HEK293T (cell line): Measurements from ENCODE around the gene FUT8.

ENCODE experiments used
- CTCF ChIA-PET: fragments of 350-600 bp; formaldehyde crosslinking; extraction: SDS; loops from one replicate; lab custom pipeline; 2021; ENCODE audit warnings: antibody characterized with exemption, inconsistent platforms; lab: Yijun Ruan, JAX
- POLR2A ChIA-PET: fragments of 350-600 bp; formaldehyde crosslinking; extraction: SDS; loops from one replicate; lab custom pipeline; 2020; ENCODE audit warnings: antibody characterized with exemption, inconsistent platforms; lab: Yijun Ruan, JAX
- DNase-seq: peaks from one replicate; pipeline ENCODE4 v3.0.0; 2012; ENCODE audit warnings: mixed read lengths; ENCODE audit errors: extremely low spot score
- ARNT ChIP-seq: fragments of 450-650 bp; IDR thresholded peaks from 2 replicates; pipeline ENCODE4 v1.6.1; 2017; ENCODE audit warnings: mild to moderate bottlenecking
- BHLHE40 ChIP-seq: fragments of 450-650 bp; IDR thresholded peaks from 2 replicates; pipeline ENCODE4 v1.6.1; 2016; ENCODE audit warnings: mild to moderate bottlenecking, moderate library complexity, borderline replicate concordance
- CTBP1 ChIP-seq: fragments of 450-650 bp; IDR thresholded peaks from 2 replicates; pipeline ENCODE4 v1.6.1; 2016; ENCODE audit warnings: borderline replicate concordance
- ELF4 ChIP-seq: fragments of 450-650 bp; IDR thresholded peaks from 2 replicates; pipeline ENCODE4 v1.6.1; 2017; ENCODE audit warnings: antibody characterized with exemption
- FOXA1 ChIP-seq: fragments of 450-650 bp; IDR thresholded peaks from 2 replicates; pipeline ENCODE4 v1.6.1; 2016; ENCODE audit warnings: mild to moderate bottlenecking
- FOXK2 ChIP-seq: fragments of 450-650 bp; IDR thresholded peaks from 2 replicates; pipeline ENCODE4 v1.6.1; 2016; ENCODE audit warnings: mild to moderate bottlenecking
- FOXM1 ChIP-seq: fragments of 450-650 bp; IDR thresholded peaks from 2 replicates; pipeline ENCODE4 v1.6.1; 2017; ENCODE audit warnings: mild to moderate bottlenecking, borderline replicate concordance
- HDGF ChIP-seq: fragments of 450-650 bp; IDR thresholded peaks from 2 replicates; pipeline ENCODE4 v1.6.1; 2017; ENCODE audit warnings: antibody characterized with exemption, borderline replicate concordance
- L3MBTL2 ChIP-seq: fragments of 450-650 bp; conservative IDR thresholded peaks from 2 replicates; pipeline ENCODE4 v1.6.1; 2016; ENCODE audit warnings: mild to moderate bottlenecking
- LEF1 ChIP-seq: fragments of 450-650 bp; IDR thresholded peaks from 2 replicates; pipeline ENCODE4 v1.6.1; 2017; ENCODE audit warnings: mild to moderate bottlenecking, borderline replicate concordance
- NFRKB ChIP-seq: fragments of 450-650 bp; IDR thresholded peaks from 2 replicates; pipeline ENCODE4 v1.6.1; 2016; ENCODE audit warnings: mild to moderate bottlenecking, moderate library complexity
- SP1 ChIP-seq: fragments of 450-650 bp; IDR thresholded peaks from 2 replicates; pipeline ENCODE4 v1.6.1; 2017
- SUZ12 ChIP-seq: fragments of 450-650 bp; IDR thresholded peaks from 2 replicates; pipeline ENCODE4 v1.6.1; 2016; ENCODE audit warnings: mild to moderate bottlenecking
- TARDBP ChIP-seq: fragments of 450-650 bp; IDR thresholded peaks from 2 replicates; pipeline ENCODE4 v1.6.1; 2016
- ZNF384 ChIP-seq: fragments of 450-650 bp; IDR thresholded peaks from 2 replicates; pipeline ENCODE4 v1.6.1; 2016
- TF ChIP-seq, protein P1 (sequence below): fragments of 450-650 bp; IDR thresholded peaks from 2 replicates; pipeline ENCODE4 v1.6.1; 2016

FUT8 gene

GRCh38 chr14:65434216-65434850 is 21.8 kb downstream of the FUT8 start:
- ChIA-PET POLR2A (no interaction called here), CTCF (interaction anchor here (0.7 to 1.4 kb wide), 2 partner anchors 19 to 390 kb away, joined by 3 read pairs; no protein-coding TSS in a partner anchor)
- TF ChIP-seq SP1, result no peak
- TF ChIP-seq, protein P1, sequence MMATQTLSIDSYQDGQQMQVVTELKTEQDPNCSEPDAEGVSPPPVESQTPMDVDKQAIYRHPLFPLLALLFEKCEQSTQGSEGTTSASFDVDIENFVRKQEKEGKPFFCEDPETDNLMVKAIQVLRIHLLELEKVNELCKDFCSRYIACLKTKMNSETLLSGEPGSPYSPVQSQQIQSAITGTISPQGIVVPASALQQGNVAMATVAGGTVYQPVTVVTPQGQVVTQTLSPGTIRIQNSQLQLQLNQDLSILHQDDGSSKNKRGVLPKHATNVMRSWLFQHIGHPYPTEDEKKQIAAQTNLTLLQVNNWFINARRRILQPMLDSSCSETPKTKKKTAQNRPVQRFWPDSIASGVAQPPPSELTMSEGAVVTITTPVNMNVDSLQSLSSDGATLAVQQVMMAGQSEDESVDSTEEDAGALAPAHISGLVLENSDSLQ, result no peak
- no peak for TF ChIP-seq CTBP1
- no peak for TF ChIP-seq FOXM1
- no peak for TF ChIP-seq ELF4
- TF ChIP-seq FOXK2, result no peak
- no peak for TF ChIP-seq NFRKB
- TF ChIP-seq SUZ12, result no peak
- no peak for TF ChIP-seq FOXA1
- no peak for TF ChIP-seq BHLHE40
- no peak for DNase-seq

DNA sequence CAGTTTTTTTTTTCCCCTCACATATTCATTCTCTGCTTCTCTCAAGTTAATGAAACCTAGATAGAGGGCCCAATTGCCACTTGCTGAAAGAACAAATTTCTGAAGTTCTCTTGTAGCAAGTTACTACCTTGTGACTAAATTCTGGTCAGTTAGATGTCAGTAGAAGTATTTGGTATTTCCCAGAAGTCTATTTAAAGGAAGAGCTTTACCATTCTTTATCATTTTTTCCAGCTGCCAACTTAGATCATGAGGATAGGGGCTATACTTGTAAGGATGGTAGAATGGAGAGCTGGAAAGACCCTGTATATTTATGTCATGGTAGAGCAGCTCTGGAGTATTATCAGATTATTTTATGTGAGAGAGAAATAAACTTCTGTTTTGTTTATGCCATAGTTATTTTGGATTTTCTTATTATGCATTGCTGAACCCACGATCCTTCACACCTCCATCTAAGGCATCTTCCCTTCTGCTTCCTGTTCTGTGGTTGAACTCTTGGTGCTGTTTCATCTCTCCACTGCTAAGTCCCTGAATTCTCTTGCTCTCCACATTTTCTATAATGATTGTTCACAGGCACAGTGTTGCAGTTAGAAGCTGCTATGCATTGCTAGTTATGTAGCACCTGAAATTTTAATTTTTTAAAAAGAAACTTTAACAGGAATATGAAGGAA is 25.9 kb downstream of the FUT8 start:
- TF ChIP-seq BHLHE40 (no peak), HDGF (no peak), TARDBP (no peak), CTBP1 (no peak), ZNF384 (no peak), L3MBTL2 (no peak), NFRKB (no peak), SP1 (no peak), FOXK2 (no peak), LEF1 (no peak), SUZ12 (no peak), ARNT (no peak), ELF4 (no peak), FOXM1 (no peak), FOXA1 (no peak)
- TF ChIP-seq, protein P1, result no peak
- no peak for DNase-seq
- ChIA-PET CTCF (no interaction called here), POLR2A (no interaction called here)

- ChIA-PET CTCF (no interaction called here), POLR2A (no interaction called here)
- no peak for DNase-seq
- TF ChIP-seq FOXM1, result no peak
- no peak for TF ChIP-seq TARDBP
- TF ChIP-seq LEF1, result no peak
- TF ChIP-seq L3MBTL2, result no peak
- no peak for TF ChIP-seq CTBP1
- TF ChIP-seq, protein P1, result no peak
- TF ChIP-seq BHLHE40, result no peak
- TF ChIP-seq FOXK2, result no peak
- TF ChIP-seq ARNT, result no peak
- no peak for TF ChIP-seq FOXA1
- no peak for TF ChIP-seq SUZ12
- no peak for TF ChIP-seq HDGF
- TF ChIP-seq ZNF384, result no peak
- no peak for TF ChIP-seq ELF4
- TF ChIP-seq SP1, result no peak
- no peak for TF ChIP-seq NFRKB
These were observed 26.6 kb downstream of the FUT8 start for GRCh38 chr14:65439117-65439516.

DNA sequence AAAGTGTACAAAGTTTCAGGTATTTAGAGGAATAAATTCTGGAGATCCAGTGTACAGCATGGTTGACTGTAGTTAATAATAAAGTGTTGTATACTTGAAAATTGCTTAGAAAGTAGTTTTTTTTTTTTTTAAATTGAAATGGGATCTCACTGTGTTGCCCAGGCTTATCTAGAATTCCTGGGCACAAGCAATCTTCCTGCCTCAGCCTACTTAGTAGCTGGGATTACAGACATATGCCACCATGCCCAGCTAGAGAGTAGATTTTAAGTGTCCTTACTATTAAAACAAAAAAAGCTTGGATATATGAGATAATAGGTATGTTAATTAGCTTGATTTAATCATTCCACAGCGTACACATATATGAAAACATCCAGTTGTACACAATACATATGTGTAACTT is 27.7 kb downstream of the FUT8 start:
- POLR2A ChIA-PET, result no interaction called here
- CTCF ChIA-PET, result no interaction called here
- DNase-seq, result no peak
- TF ChIP-seq SP1 (no peak), FOXM1 (no peak), NFRKB (no peak), HDGF (no peak), ELF4 (no peak), CTBP1 (no peak), L3MBTL2 (no peak), SUZ12 (no peak), FOXK2 (no peak), BHLHE40 (no peak), FOXA1 (no peak), LEF1 (no peak), ZNF384 (no peak), ARNT (no peak), TARDBP (no peak)
- TF ChIP-seq, protein P1, result no peak

DNA sequence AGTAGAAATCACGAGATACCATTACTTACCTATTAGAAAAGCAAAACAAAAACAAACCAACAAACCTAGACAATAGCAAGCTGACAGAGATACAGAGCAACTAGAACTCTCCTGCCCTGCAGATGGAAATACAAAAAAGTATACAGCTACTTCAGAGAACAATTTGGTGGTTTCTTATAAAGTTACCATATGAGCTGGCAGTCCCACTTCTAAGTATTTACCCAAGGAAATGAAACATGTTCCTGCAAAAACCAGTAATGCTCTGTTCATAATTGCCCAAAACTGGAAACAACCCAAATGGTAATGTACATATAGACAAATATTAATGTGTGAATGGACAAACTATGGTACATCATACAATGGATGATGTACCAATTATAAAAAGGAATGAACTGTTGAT is 31.7 kb downstream of the FUT8 start:
- ChIA-PET CTCF (no interaction called here), POLR2A (no interaction called here)
- no peak for DNase-seq
- TF ChIP-seq, protein P1, result no peak
- TF ChIP-seq TARDBP (no peak), SUZ12 (no peak), L3MBTL2 (no peak), SP1 (no peak), LEF1 (no peak), CTBP1 (no peak), BHLHE40 (no peak), ARNT (no peak), FOXM1 (no peak), ZNF384 (no peak), ELF4 (no peak), FOXK2 (no peak), FOXA1 (no peak), NFRKB (no peak)
